ENCODE measurements around the gene AP5Z1.

DNA sequence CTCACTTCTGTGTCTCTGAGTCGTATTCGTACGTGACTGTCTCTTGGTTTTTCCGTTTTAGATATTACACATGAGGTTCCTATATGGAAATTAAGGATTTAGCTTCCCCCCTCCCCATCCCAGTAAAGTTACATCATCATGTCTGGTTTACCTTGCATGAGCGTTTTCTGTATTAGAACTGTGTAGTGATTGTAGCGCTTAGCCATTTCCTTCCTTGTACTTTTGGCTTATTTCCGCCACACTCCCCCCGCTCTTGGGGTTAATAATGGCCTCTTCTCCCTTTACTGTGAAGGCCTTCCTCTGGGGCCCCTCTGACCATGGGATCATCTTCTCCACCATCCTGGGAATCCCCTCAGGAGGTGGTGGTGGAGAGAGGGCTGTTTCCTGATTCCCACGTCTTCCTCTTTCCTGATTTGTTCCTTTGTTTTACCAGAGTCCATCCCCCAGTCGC is 27.2 kb upstream of the AP5Z1 start:
- TF ChIP-seq POLR2A (IDR thresholded peaks at IDR 0.05): no peak
- TF ChIP-seq, protein P1, sequence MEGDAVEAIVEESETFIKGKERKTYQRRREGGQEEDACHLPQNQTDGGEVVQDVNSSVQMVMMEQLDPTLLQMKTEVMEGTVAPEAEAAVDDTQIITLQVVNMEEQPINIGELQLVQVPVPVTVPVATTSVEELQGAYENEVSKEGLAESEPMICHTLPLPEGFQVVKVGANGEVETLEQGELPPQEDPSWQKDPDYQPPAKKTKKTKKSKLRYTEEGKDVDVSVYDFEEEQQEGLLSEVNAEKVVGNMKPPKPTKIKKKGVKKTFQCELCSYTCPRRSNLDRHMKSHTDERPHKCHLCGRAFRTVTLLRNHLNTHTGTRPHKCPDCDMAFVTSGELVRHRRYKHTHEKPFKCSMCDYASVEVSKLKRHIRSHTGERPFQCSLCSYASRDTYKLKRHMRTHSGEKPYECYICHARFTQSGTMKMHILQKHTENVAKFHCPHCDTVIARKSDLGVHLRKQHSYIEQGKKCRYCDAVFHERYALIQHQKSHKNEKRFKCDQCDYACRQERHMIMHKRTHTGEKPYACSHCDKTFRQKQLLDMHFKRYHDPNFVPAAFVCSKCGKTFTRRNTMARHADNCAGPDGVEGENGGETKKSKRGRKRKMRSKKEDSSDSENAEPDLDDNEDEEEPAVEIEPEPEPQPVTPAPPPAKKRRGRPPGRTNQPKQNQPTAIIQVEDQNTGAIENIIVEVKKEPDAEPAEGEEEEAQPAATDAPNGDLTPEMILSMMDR (IDR thresholded peaks at IDR 0.05): no peak
- no peak for TF ChIP-seq EP300 (IDR thresholded peaks at IDR 0.05; ENCODE audit: low read depth)
- no peak for TF ChIP-seq POLR2AphosphoS5 (IDR thresholded peaks at IDR 0.05)

Measured in transverse colon (tissue), 4 donors.